GM19468 (cell line): ENCODE data around the gene TPGS2.
"Not testable (repeated sequence)": the region's sequence is repeated elsewhere in the genome, so short reads cannot be mapped to it uniquely, and the experiment has no call there.

Experiments used
- ATAC-seq: cut with Tn5 transposase; IDR thresholded peaks from one replicate; pipeline ENCODE4 v1.9.1; 2021; ENCODE audit warnings: mild to moderate bottlenecking, moderate library complexity, moderate number of reproducible peaks; ENCODE audit not compliant: unreplicated experiment; ENCODE audit errors: extremely low read depth

The TPGS2 gene

DNA sequence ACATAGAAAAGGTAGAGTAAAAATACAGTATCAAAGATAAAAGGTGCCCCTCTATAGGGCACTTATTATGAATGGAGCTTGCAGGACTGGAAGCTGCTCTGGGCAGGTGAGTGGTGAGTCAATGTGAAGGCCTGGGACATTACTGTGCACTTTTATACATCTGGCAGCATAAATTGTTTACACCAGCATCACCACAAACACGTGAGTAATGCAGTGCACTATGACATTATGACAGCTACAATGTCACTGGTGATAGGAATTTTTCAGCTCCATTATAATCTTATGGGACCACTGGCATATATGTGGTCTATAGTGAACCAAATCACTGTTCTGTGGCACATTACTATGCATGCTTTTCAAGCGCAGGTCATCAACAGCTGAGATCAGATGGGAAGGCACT lies 48.1 kb downstream of the TPGS2 start:
- no peak for ATAC-seq

DNA sequence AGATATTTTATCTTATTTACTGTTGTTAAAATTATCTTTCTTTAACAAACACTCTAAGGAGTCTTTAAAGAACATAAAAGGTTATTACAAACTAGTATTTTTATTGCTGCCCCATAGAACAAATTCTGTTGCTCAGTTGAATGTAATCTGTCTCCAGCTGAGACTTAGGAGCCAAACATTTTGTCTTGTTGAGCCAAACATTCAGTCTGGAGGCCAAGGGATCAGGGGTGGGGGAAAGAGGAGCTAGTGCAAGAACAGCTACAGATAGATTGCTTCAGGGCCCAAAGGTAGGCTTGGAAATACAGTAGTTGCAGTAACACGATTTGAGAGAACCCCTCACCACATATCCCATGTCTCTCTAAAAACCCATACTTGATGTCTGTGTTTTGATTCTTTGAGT lies 51.2 kb downstream of the TPGS2 start:
- ATAC-seq: no peak

DNA sequence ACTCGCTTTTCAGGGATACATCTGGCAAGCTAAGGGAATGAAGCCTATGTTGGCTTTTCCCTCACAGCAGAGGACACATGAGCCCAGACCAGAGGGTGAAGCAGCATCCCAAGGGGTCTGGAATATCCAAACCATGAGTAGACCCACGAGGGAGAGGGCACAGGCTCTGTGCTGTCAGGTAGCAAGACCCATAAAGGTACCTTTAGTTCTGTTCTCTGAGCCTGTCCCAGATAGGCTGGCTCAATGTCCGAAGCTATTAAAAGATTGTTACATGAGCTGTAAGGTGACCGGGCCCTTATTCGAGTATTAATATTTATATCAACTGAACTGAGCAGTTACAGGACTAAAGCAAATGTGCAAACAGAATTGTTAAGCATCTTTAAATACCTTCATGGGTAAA lies 52.2 kb downstream of the TPGS2 start:
- ATAC-seq: no peak

DNA sequence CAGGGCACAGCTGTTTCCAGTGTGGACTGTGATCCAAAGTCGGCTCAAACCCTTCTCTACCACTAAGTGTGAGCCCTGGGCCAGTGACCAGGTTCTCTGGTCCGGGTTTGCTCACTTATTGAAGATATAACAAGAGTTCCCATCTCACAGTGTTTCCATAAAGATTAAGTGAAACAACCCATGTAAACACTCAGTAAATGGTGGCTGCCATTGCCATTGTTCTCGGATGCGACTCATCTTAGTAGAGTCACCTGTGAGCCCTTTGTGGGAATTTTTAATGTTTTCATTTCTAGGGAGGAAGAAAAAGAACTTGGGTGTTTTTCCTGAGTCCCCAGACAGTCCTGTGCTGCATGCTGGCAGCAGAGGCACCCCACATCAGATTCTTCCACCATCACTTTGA lies 53.4 kb downstream of the TPGS2 start:
- ATAC-seq: no peak

DNA sequence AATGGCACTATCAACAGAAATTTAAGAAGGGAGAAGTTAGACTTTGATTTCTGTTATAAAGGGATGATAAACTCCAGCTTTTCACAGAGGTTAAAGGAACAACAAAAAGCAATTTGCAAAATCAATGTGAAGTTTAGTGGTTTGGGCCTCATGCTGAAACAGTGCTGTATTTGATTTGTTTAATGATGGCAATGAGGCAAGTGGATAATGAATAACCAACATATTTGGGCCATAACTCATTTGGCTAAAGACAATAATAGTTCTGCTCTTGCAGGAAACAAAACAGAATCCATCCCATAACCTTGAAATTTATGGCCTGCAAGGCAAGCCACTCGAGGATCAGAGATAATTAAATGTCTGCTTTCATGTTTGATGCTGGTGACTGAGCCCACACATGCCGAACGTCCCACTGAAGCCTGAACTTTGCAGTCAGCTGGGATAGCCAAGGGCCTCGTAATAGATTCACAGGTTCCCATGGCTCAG lies 56.5 kb downstream of the TPGS2 start:
- ATAC-seq: no peak

DNA sequence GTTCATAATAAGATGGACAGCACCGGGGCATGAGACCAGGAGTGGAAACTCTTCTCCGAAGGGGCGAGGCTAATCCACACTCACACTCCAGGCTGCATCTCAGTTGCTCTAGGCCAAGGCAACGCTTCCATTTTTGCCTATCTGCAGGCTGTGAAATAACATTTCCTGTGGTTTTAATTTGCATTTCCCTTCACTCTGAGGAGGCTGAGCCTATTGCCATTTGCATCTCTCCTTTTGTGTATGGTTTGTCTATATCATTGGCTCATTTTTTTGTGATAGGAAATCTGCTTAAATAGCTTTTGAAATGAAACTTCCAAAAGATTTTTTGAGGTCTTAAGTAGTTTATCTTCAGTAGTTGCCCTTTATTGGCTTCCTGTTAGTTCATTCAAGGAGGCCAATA lies 57.6 kb downstream of the TPGS2 start:
- ATAC-seq: no peak

DNA sequence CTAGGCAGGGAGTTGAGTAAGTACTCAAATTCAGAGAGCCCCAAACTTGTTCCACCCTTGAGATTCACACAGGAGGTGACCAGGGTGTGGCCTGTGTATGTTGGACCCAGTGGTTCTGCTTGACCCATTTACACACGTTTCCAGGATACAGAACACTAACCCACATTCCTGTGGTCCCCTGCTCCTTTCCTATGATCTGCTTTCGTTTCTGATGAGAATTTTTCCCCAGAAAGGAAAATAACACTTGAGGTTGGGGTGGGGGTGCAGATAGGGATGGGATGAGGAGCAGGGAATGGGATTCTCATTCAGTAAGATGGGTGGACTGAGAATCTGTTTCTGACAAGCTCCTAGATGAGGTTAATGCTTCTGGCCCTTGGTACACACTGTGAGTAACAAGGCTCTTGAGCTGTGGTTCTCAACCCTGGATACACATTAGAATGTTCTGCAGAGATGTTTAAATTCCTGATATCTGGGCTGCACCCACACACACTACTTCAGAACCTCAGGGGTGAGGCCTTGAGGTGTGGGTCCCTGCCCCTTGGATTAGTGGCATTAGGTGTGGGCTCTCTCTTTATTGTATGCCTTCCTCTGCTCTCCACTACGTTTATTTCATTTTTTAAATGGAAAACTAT lies 58.4 kb downstream of the TPGS2 start:
- ATAC-seq: no peak

DNA sequence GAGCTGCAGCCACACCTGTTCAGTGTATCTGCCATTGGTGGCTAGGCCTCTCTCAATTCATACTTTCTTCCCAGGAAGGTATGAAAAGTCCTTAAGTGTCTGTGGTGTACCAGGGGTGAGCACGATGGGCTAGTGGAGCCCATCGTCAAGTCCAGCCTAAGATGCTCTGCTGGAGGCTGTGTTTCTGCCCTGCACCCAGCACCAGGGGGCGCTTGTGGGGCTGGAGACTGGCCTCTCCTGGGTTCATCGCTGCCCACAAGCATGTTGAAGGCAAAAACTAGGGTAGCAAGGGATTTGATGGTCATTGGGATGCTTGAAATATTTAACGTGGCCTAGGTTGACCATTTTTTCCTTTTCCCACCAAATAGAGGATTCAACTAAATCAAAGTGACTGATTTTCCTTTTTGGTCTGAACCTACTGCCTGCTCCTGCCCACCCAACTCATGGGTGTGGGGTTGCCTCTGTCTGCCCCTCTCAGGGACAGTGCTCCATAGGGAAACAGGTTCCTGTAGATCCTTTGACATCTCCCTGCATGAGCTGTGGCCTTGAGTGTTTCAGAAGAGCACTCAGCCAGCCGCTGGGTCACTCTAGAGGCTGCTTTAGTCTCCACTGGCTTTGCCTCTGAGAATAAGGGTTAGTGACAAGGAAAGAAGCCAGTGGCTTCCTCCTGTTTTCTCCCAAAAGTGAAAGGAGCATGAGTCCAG lies 59.0 kb downstream of the TPGS2 start:
- ATAC-seq: no peak

DNA sequence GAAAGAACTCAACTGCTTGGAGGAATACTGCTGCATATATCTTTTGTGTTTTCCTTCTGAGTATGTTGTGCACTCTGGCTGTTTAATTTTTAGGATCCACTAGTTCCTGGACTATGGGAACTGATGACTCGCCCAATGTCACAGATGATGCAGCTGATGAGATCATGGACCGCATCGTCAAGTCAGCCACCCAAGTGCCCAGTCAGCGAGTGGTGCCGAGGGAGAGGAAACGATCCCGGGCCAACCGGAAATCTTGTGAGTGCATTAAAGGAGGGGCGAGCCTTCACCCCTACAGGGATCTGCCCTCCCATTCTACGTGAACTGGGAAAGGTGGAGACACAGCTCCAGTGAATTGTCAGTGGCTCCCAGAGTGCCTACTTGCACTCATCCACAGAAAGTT lies 59.6 kb downstream of the TPGS2 start:
- ATAC-seq: no peak

DNA sequence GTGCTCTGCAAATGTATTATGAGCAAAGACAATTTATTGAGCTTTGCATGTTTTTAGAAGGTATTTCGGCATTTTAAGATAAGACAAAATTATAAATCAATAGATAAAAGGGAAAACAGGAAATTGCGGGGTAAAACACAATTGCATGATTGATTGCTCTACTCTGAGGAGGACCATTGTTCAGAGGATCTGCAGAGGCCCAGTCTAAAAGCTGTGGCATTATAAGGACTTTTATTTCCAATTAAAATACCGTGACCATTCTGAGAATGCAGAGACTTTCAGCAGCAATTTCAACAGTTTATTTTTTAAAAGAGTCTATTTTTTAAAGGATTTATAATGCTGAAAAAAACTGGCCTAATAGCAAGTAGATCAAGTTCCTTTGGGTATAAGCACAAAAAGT lies 62.0 kb downstream of the TPGS2 start:
- ATAC-seq: no peak

DNA sequence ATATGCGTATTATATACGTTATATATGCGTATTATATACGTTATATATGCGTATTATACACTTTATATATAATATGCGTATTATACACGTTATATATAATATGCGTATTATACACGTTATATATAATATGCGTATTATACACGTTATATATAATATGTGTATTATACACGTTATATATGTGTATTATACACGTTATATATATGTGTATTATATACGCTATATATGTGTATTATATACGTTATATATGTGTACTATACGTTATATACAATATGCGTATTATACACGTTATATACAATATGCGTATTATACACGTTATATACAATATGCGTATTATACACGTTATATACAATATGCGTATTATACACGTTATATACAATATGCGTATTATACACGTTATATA lies 65.8 kb downstream of the TPGS2 start:
- not testable (repeated sequence) for ATAC-seq

DNA sequence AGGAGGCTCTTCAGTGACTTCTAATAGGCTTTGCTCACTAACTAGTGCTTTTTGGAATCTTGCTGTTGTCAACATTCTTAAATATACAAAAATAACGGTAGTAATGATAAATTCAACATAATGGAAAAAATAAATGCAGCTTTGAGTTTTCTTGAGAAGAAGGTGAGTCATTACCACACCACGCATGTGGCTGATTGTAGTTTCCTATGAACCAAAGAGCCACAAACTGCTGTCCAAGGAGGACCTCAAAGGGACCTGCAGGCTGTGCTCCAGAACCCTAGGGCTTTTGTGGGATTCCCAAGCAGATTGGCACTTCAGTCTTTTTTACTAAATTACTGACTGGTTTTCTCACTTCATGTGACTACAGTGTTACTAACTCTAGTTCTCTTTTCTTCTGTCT lies 66.7 kb downstream of the TPGS2 start:
- ATAC-seq: no peak

DNA sequence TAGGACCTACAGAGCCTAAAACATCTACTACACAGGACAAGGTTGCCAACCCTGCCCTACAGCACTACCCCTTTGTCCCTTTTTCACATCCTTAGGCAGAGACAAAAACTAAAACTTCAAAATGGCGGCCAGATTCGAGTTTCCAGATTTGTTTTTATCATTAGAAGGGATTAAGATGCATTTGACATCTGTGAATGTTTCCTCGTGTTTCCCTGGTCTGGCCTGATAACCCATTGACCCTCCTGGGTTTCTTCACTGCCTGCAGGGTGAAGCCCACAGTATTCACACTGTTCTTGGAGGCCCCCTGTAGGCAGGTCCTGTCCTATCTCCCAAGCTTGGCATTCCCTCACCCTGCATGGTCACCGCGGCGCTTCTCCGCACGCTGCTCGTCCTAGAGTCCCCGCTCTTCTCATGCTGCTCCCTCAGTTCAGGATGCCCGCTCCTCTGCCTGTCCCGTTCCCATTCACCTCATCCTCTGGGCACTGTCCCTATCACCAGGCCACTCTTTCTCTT lies 67.6 kb downstream of the TPGS2 start:
- ATAC-seq: no peak

DNA sequence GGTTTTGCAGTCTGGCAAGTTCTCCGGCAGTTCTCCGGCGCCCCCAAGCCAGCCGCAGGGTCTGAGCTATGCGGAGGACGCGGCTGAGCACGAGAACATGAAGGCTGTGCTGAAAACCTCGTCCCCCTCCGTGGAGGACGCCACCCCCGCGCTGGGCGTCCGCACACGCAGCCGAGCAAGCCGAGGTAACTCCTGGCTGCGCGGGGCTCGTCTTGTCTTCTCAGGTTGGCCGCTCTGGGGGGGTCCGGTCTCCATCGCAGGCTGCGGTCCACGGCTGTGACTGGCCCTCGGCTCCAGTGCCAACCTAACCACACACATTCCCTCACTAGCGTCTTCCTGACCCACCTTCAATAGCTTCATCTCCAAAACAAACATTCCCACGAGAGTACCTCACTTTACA lies 68.2 kb downstream of the TPGS2 start:
- no peak for ATAC-seq

DNA sequence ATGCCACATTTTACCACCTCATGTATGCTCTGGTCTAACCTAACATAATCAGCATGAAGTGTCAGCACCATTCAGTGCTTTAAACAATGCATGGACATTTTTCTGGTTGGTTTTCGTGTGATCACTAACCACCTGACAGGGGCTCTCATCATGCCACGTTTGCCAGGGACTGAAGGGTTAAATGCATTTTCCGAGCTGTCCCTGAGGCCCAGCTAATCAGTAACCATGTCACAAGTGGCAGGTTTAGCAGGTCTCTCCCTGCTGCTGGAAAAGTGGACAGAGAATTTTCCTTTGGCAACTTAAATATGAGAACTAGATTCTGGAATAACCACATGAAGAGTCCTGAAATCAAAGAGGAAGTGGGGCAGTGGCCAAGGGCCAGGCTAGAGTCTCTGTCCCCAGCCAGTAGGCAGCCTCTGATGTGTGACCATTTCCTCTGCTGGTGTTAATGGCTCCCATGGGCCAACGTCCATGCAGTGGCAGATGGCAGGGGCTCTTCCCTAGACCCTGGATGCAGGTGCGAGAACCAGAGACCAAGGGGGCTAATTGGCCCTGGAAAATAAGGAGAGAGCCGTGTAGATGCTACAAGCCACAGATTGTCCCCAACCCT lies 69.5 kb downstream of the TPGS2 start:
- ATAC-seq: no peak

DNA sequence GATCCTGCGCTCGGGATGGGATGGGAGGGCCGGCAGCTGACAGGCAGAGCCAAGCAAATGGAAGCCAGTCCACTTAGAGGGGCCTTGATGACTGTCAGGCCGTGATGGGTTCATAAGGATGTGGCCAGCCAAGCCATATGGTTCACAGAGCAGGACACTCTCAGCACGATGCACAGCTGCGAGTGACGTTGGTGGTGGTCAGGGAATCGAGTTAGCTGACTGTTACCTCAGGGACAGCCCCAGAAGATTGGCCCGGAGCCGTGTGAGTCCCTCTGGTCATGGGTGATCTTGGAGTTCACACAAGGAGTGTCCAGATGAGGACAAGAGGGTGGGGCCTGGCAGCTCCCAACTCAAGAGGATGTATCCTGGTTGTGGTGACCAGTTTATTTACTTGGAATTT lies 70.2 kb downstream of the TPGS2 start:
- ATAC-seq: no peak

DNA sequence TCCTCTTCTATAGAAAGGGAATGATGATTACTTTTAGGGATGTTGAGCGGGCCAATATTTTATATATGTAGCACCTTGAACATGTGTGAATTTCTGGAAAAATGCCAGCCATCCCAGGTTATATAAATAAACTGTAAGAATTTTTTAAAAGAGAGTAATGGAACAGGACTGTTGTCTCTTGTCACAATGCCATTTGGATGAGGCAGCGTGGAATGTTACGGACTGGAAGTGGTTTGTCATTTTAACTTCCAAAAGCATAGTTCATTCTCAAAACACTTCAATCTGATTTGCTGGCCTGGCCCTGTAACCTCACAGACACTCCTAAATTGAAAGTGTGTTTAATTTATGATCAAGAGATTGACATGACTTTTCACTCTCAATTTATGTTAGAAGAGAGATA lies 70.8 kb downstream of the TPGS2 start:
- ATAC-seq: no peak

DNA sequence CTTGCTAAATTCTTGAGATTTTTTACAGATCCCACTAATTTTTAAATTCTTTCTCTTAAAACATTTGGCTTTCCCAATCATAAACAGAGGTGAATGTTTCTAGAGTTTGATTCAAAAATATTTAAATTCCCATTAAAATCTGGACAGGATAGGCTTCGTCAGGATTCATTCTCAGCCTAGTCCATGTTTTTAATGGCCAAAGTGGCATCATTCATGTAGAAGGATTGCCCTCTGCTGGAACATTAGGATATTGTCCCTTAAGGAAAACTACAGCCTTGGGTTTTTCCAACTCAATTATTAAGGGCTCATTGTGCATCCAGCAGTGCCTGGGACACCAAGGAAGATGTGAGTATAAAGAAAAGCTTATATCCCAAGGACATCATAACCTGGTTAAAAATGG lies 71.7 kb downstream of the TPGS2 start:
- no peak for ATAC-seq

DNA sequence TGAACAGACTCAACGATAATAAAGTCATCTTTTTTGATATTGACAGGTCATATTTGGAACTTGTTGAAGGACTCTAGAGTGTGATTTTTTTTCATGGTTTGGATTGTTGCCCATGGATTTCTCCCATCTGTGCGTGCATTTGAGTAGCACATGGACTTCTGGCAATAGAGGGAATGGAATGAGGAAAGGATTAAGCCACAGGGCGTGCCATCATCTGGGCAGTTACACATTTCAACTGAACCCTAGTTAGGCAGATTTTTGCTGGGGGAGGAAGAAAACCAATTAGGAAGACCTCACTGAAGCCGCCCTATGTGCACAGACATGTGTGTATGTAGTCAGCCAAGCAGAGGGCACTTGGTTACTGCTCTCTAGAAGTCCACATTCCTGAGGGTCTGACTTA lies 72.6 kb downstream of the TPGS2 start:
- ATAC-seq: no peak

DNA sequence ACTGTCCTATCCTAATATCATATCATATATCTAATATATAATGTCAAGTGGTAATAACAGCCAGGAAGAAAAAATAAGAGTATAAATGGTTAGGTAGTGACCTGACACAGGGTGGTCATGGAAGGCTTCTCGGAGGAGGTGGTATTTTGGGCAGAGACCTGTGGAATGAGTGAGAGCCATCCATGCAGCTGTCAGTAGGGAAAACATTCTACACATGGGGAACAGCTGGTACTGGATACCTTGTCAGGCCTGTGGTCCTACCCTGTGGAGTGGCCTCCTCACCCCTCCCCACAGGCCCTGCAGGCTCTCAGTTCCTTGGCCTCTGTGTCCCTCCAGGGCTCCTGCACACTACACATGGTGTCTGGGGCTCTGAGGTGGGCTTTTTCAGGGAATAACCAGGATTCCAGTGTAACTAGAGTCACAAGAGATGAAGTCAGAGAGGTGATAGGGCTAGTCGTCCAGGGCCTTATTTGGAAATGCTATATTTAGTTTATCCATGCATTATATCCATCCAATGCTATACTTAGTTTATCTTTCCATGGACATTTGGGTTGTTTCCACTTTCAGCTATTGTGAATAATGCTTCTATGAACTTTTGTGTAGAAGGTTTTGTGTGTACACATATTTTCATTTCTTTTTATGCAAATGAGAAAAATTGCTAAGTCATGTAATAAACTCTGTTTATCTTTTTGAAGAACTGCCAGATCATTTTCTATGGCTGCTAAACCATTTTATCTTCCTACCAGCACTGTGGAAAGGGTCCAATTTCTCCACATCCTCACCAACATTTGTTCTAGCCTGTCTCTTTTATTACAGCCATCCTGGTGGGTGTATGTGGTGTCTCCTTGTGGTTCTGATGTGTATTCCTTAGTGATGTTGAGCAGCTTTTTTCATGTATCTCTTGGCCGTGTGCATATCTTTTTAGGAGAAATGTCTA lies 75.6 kb downstream of the TPGS2 start:
- no peak for ATAC-seq
